GM19099 (cell line): ENCODE measurements around the gene KIN.

Experiments used
- POLR2A ChIP-seq: IDR thresholded peaks from 3 replicates; pipeline ENCODE4 v1.6.1; 2011; ENCODE audit warnings: low read depth; ENCODE audit not compliant: insufficient read length; ENCODE audit errors: extremely low read depth

KIN gene

DNA sequence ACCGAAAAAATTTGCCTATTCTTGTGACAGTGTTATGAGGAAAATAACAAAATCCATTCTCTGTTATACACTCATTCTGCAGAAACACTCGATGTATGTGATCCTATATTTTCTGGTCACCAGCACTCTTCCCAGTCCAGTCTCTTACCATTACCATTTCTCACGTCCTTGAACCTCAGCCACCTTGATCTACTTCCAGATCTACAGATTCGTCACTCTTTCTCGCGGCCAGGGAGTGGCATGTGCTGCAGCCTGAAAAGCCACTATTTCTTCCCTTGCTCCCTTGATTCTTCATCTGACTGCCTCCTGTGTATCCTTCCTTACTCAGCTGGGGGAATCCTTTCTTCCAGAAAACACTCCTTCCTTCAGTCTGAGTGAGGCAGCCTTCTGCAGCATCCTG lies 16.4 kb upstream of the KIN start:
- TF ChIP-seq POLR2A = no peak

DNA sequence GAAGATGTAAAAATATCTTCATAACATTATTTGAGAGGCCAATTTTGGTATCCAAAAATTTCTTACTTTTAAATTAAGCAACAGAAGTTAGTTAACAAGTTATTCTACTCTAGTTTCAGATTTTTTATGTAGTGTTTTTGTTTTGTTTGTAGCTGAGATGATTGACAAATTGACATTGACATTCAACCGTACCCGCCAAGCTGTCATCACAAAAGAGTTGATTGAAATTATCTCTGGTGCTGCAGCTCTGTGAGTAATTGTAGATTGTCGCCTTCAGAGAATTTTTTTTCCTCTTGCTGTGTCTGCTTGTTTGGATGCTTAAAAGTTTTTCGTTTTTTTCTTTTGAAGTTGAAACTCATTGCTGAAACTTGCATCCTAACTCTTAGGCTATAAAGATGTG lies 14.8 kb upstream of the KIN start:
- TF ChIP-seq POLR2A = no peak

DNA sequence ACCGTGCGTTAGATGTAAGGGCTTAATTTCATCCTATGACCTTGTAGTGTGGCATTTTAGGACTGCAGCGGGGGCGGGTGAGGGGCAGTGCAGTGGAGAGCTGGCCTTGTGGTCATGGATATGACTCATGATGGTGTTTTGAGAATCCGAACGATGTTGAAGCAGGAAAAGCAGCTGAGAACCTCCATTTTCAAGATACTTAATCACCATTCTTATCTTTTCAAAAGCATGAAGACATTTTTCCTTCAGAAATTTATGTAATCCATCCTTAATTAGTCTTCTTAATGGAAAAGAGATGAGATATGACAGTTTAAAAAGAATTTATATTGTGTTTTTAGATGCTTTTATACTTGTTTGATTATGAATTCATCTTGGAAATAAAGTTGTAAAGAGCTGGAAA lies 9.8 kb upstream of the KIN start:
- TF ChIP-seq POLR2A = no peak

DNA sequence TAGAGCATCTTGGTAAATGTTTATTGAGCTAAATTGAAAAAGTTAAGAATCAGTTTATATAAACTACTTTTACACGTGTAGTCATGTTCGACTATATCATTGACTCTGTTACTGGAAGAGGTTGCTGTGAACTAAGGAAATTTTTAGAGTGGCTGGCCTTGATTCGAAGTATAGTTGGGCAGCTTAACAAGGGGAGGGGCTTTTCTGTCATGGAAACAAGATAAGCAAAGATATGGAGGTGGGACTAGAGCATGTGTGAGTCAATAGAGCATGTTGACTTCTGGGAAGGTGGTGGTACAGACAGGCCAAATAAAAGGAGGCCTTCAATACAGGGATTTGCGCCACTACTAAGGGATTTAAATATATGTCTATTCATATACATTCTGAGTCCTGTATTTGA lies 7.8 kb upstream of the KIN start:
- no peak for TF ChIP-seq POLR2A

DNA sequence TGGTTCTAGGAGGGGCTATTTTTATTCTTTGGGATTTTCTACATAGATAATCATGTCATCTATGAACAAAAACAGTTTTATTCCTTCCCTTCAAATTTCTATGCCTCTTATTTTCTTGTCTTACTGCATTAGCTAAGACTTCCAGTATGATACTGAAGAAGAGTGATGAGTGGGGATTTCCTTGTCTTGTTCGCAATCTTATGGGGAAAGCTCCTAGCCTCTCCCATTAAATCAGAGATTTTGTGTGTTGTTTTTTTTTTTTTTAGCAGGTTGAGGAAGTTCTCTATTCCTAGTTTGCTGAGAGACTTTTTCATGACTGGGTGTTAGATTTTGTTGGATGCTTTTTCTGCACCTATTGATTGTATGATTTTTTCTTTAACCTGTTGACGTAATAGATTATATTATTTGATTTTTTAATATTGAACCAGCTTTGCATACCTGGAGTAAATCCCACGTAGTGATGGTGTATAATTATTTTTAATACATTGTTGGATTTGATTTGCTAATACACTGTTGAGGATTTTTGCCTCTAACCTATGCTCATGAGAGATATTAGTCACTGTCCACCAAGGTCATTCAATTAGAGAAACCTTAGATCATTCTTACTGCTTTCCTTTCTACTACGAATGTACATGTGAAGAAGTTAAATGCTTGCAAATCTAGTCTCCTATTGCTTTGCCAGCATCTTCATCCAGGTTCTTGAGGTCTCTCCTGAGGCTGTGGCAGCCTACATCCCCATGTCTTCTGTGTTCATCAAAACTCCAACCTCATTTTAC lies 6.6 kb upstream of the KIN start:
- TF ChIP-seq POLR2A = no peak

DNA sequence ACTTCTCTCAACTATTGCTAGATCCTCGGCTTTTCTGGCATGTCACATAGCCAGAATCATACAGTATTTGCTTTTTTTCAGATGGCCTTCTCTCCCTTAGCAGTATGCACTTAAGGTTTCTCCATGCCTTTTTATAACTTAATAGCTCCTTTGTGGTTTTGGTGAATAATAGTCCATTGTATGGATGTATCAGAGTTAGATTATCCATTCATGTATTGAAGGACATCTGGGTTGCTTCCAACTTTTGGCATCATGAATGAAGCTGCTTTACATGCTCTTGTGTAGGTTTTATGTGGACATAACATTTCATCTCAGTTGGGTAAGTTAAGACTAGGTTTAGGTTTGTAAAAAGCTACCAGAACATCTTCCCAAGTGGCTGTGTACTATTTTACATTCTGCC lies 4.7 kb upstream of the KIN start:
- TF ChIP-seq POLR2A = no peak

GRCh38 chr10:7789390-7789789 lies 1.6 kb upstream of the KIN start:
- no peak for TF ChIP-seq POLR2A

GRCh38 chr10:7788639-7789286 lies 970 bp upstream of the KIN start:
- no peak for TF ChIP-seq POLR2A

GRCh38 chr10:7787150-7787856 lies 490 bp downstream of the KIN start:
- no peak for TF ChIP-seq POLR2A

- TF ChIP-seq POLR2A = no peak
Observed at GRCh38 chr10:7786430-7786829, 1.4 kb downstream of the KIN start.

DNA sequence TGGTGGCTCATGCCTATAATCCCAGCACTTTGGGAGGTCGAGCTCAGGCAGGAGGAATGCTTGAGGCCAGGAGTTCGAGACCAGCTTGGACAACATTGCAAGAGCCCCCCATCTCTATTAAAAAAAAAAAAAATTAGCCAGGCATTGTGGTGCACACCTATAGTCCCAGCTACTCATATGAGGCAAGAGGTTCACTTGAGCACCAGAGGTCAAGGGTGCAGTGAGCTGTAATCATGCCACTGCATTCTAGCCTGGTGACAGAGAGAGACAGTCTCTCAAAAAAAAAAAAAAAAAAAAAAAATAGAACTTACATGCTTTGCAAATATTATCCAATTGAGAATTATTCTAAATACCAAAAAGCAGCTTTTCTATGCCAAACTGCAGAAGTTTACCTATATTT lies 11.0 kb downstream of the KIN start:
- TF ChIP-seq POLR2A = no peak

DNA sequence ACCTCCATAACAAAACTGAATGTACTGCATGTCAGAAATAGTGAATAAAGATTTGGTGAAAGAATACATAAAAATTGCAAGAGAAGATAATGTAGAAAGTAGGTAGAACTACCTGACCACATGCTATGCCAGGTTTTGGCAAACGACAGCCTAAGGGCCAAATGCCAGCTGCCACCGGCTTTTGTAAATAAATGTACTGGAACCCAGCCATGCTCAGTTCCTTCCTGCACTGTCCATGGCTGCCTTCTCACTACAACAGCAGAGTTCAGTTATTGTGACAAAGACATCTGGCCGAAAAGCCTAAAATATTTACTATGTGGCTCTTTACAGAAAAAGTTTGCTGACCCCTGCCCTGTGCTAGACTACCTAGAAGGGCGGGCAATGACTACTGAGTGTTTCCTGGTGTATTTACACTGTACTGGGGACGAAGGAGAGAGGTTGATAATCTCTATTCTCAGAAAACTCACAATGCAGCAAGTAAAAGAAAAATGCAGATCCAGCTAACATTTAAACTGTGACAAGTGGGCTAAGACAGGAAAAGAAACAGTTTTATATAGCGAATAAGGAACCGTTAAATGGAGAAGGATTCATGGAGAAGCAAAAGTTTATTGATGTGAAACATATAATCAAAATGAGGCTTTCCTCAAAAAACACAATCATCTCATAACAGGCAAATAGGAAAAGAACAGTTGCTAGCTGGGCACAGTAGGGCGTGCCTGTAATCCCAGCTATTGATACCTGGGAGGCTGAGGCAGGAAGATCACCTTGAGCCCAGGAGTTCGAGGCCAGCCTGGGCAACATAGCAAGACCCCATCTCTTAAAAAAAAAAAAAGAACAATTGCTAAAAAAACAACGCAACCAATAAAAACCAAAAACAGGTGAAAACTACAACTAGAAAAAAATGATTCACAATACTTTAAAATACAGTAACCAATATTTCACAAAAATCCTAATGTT lies 13.7 kb downstream of the KIN start:
- TF ChIP-seq POLR2A = no peak

DNA sequence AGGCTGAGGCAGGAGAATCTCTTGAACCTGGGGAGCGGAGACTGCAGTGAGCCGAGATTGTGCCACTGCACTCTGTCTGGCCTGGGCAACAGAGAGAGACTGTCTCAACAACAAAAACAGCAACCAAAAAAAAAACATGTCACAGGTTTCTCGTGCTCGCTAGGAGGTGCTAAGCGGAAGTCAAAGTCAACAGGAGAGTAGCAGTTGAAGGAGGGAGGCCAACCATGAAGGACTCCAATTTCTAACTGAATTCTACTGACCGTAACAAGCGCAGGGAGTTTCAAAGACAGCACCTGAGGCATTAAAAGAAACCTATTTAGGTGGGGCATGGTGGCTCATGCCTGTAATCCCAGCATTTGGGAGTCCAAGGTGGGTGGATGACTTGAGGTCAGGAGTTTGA lies 19.4 kb downstream of the KIN start:
- no peak for TF ChIP-seq POLR2A

GRCh38 chr10:7767209-7767608 lies 20.6 kb downstream of the KIN start:
- no peak for TF ChIP-seq POLR2A

- TF ChIP-seq POLR2A = no peak
Observed at GRCh38 chr10:7766241-7766640, 21.6 kb downstream of the KIN start.
